GM19324 (cell line): ENCODE results near the gene MICAL3.

Experiments
- ATAC-seq: cut with Tn5 transposase; IDR thresholded peaks from one replicate; pipeline ENCODE4 v1.9.1; 2021; ENCODE audit warnings: mild to moderate bottlenecking, moderate library complexity; ENCODE audit not compliant: unreplicated experiment, low FRiP score

MICAL3 gene

GRCh38 chr22:17860220-17860965, 164.0 kb downstream of the MICAL3 start:
- no peak for ATAC-seq

- no peak for ATAC-seq
Observed at GRCh38 chr22:17858033-17858432, 166.3 kb downstream of the MICAL3 start.

- ATAC-seq: no peak
Observed at GRCh38 chr22:17855572-17856290, 168.6 kb downstream of the MICAL3 start.

- no peak for ATAC-seq
Observed at GRCh38 chr22:17853073-17853472, 171.3 kb downstream of the MICAL3 start.

- no peak for ATAC-seq
Observed at GRCh38 chr22:17851759-17852158, 172.6 kb downstream of the MICAL3 start.

GRCh38 chr22:17847360-17848078, 176.8 kb downstream of the MICAL3 start:
- no peak for ATAC-seq

- no peak for ATAC-seq
Observed at GRCh38 chr22:17846326-17846992, 177.9 kb downstream of the MICAL3 start.

- no peak for ATAC-seq
Observed at GRCh38 chr22:17845790-17846189, 178.6 kb downstream of the MICAL3 start.

- ATAC-seq: no peak
Observed at GRCh38 chr22:17845327-17845726, 179.0 kb downstream of the MICAL3 start.

GRCh38 chr22:17844150-17844549, 180.2 kb downstream of the MICAL3 start:
- no peak for ATAC-seq

- no peak for ATAC-seq
Observed at GRCh38 chr22:17842386-17842785, 182.0 kb downstream of the MICAL3 start.

GRCh38 chr22:17841836-17842235, 182.5 kb downstream of the MICAL3 start:
- ATAC-seq: no peak

GRCh38 chr22:17838180-17838865, 186.0 kb downstream of the MICAL3 start:
- no peak for ATAC-seq

GRCh38 chr22:17836992-17837742, 187.2 kb downstream of the MICAL3 start:
- ATAC-seq: no peak

GRCh38 chr22:17835256-17835655, 189.1 kb downstream of the MICAL3 start:
- ATAC-seq: no peak

GRCh38 chr22:17833489-17833888, 190.9 kb downstream of the MICAL3 start:
- ATAC-seq: no peak

- ATAC-seq: no peak
Observed at GRCh38 chr22:17832665-17833064, 191.7 kb downstream of the MICAL3 start.

- ATAC-seq: no peak
Observed at GRCh38 chr22:17831501-17832251, 192.7 kb downstream of the MICAL3 start.
